HG02610 (cell line): ENCODE data around the gene AUTS2.
"Not testable (repeated sequence)": the region's sequence is repeated elsewhere in the genome, so short reads cannot be mapped to it uniquely, and the experiment has no call there.

Experiments
- ATAC-seq: cut with Tn5 transposase; IDR thresholded peaks from one replicate; pipeline ENCODE4 v1.9.1; 2021; ENCODE audit warnings: mild to moderate bottlenecking, moderate library complexity; ENCODE audit not compliant: unreplicated experiment

The AUTS2 gene

GRCh38 chr7:70648499-70648861, 1050.2 kb downstream of the AUTS2 start:
- not testable (repeated sequence) for ATAC-seq

- no peak for ATAC-seq
These were observed 1051.0 kb downstream of the AUTS2 start for GRCh38 chr7:70649323-70649722.

GRCh38 chr7:70654146-70654545, 1055.9 kb downstream of the AUTS2 start:
- no peak for ATAC-seq

- ATAC-seq = no peak
These were observed 1056.7 kb downstream of the AUTS2 start for GRCh38 chr7:70654979-70655378.

GRCh38 chr7:70655694-70656093, 1057.4 kb downstream of the AUTS2 start:
- no peak for ATAC-seq

GRCh38 chr7:70657571-70657970, 1059.3 kb downstream of the AUTS2 start:
- ATAC-seq = no peak

GRCh38 chr7:70657989-70658632, 1059.8 kb downstream of the AUTS2 start:
- no peak for ATAC-seq

- no peak for ATAC-seq
These were observed 1061.0 kb downstream of the AUTS2 start for GRCh38 chr7:70659263-70659662.

- ATAC-seq = no peak
These were observed 1062.0 kb downstream of the AUTS2 start for GRCh38 chr7:70660154-70660818.

- ATAC-seq = no peak
These were observed 1062.5 kb downstream of the AUTS2 start for GRCh38 chr7:70660819-70661191.

GRCh38 chr7:70663680-70664079, 1065.4 kb downstream of the AUTS2 start:
- no peak for ATAC-seq

GRCh38 chr7:70665997-70666396, 1067.7 kb downstream of the AUTS2 start:
- no peak for ATAC-seq

GRCh38 chr7:70667406-70667805, 1069.1 kb downstream of the AUTS2 start:
- no peak for ATAC-seq

GRCh38 chr7:70668606-70669358, 1070.5 kb downstream of the AUTS2 start:
- ATAC-seq = peak; percentile 93

GRCh38 chr7:70669854-70670253, 1071.6 kb downstream of the AUTS2 start:
- no peak for ATAC-seq

GRCh38 chr7:70670288-70670687, 1072.0 kb downstream of the AUTS2 start:
- ATAC-seq = no peak

- ATAC-seq = no peak
These were observed 1075.7 kb downstream of the AUTS2 start for GRCh38 chr7:70673778-70674570.

GRCh38 chr7:70674571-70675010, 1076.3 kb downstream of the AUTS2 start:
- no peak for ATAC-seq

GRCh38 chr7:70676243-70676642, 1078.0 kb downstream of the AUTS2 start:
- ATAC-seq = no peak

GRCh38 chr7:70678621-70679251, 1080.5 kb downstream of the AUTS2 start:
- ATAC-seq = no peak

- peak; percentile 41 for ATAC-seq
These were observed 1081.4 kb downstream of the AUTS2 start for GRCh38 chr7:70679661-70680060.
